Left renal pelvis (tissue), 4 donors: Measurements from ENCODE around the gene CRACDL. TPM values are rescaled to one million over a fixed set of nuclear protein-coding genes. Genes with fewer than 3 reads are reported as not detected.

Experiments
- DNase-seq, 4 donors: peaks; one replicate each; pipeline ENCODE4 v3.0.0-alpha.2; 2013; ENCODE audit warnings: low read depth in 4 of 4, low spot score in 3 of 4
- polyA plus RNA-seq, 4 donors: library from polyadenylated mRNA; unstranded; fragments of 120-200 nt; gene quantifications; one replicate each; pipeline ENCODE4 v1.2.1, GENCODE V29; 2013; ENCODE audit not compliant: insufficient read length in 4 of 4

The CRACDL gene
- 1 to 10 TPM; 1.5 to 3.2 (median 2.7) TPM for polyA plus RNA-seq

GRCh38 chr2:98935777-98936352, at the start of gene CRACDL:
CRACDL (minus strand) TSS chr2:98936225; CDS start chr2:98846800, 89,425 bp downstream.
- peak in 1 of 4 donors; percentile 24 for DNase-seq

- no peak for DNase-seq
These were observed 39.6 kb upstream of the CRACDL start for GRCh38 chr2:98975611-98976010.

GRCh38 chr2:98972582-98973167, 36.6 kb upstream of the CRACDL start:
- no peak for DNase-seq

- DNase-seq: no peak
These were observed 23.9 kb upstream of the CRACDL start for GRCh38 chr2:98959810-98960507.

GRCh38 chr2:98952966-98953365, 16.9 kb upstream of the CRACDL start:
- DNase-seq: no peak

- no peak for DNase-seq
These were observed 13.1 kb upstream of the CRACDL start for GRCh38 chr2:98948956-98949739.

GRCh38 chr2:98947554-98947953, 11.5 kb upstream of the CRACDL start:
- DNase-seq: no peak

GRCh38 chr2:98946855-98947254, 10.8 kb upstream of the CRACDL start:
- DNase-seq: no peak

- DNase-seq: no peak
These were observed 8.8 kb upstream of the CRACDL start for GRCh38 chr2:98944775-98945174.

- no peak for DNase-seq
These were observed 4.1 kb upstream of the CRACDL start for GRCh38 chr2:98940102-98940501.

- no peak for DNase-seq
These were observed 1.9 kb upstream of the CRACDL start for GRCh38 chr2:98937906-98938305.

- no peak for DNase-seq
These were observed 627 bp upstream of the CRACDL start for GRCh38 chr2:98936353-98937351.

GRCh38 chr2:98935111-98935770, 784 bp downstream of the CRACDL start:
- DNase-seq: no peak

- DNase-seq: no peak
These were observed 3.2 kb downstream of the CRACDL start for GRCh38 chr2:98932778-98933343.

GRCh38 chr2:98932164-98932563, 3.9 kb downstream of the CRACDL start:
- no peak for DNase-seq

- DNase-seq: no peak
These were observed 4.4 kb downstream of the CRACDL start for GRCh38 chr2:98931596-98931995.

- DNase-seq: no peak
These were observed 6.1 kb downstream of the CRACDL start for GRCh38 chr2:98929920-98930319.

GRCh38 chr2:98928242-98928641, 7.8 kb downstream of the CRACDL start:
- DNase-seq: no peak

GRCh38 chr2:98927027-98927426, 9.0 kb downstream of the CRACDL start:
- DNase-seq: no peak
